ENCODE results near the gene ULBP3.

Gene ULBP3

GRCh38 chr6:150116200-150116800 is 47.4 kb upstream of the ULBP3 start:
- TF ChIP-seq MAX (IDR thresholded peaks at IDR 0.05) = no peak
- no peak for TF ChIP-seq RAD21 (IDR thresholded peaks at IDR 0.05; ENCODE audit: low read depth)
- no peak for TF ChIP-seq FOXM1 (IDR thresholded peaks at IDR 0.05; ENCODE audit: borderline replicate concordance, low read depth)
- TF ChIP-seq USF1 (IDR thresholded peaks at IDR 0.05) = no peak
- no peak for TF ChIP-seq CEBPB (IDR thresholded peaks at IDR 0.05)
- TF ChIP-seq REST (IDR thresholded peaks at IDR 0.05; ENCODE audit: low read depth) = no peak
- TF ChIP-seq TAF1 (IDR thresholded peaks at IDR 0.05; ENCODE audit: low read depth) = no peak
- no peak for TF ChIP-seq CREB1 (IDR thresholded peaks at IDR 0.05; ENCODE audit: low read depth)
- no peak for TF ChIP-seq ZBTB7A (IDR thresholded peaks at IDR 0.05; ENCODE audit: low read depth)
- TF ChIP-seq NFIC (IDR thresholded peaks at IDR 0.05) = no peak

- TF ChIP-seq ZBTB7A (IDR thresholded peaks at IDR 0.05; ENCODE audit: low read depth) (no peak), REST (IDR thresholded peaks at IDR 0.05; ENCODE audit: low read depth) (no peak), TAF1 (IDR thresholded peaks at IDR 0.05; ENCODE audit: low read depth) (no peak), NFIC (IDR thresholded peaks at IDR 0.05) (no peak), RAD21 (IDR thresholded peaks at IDR 0.05; ENCODE audit: low read depth) (no peak), CREB1 (IDR thresholded peaks at IDR 0.05; ENCODE audit: low read depth) (no peak), YY1 (IDR thresholded peaks at IDR 0.05; ENCODE audit: low read depth) (no peak), TCF12 (IDR thresholded peaks at IDR 0.05; ENCODE audit: low read depth) (no peak), USF1 (IDR thresholded peaks at IDR 0.05) (no peak), EGR1 (IDR thresholded peaks at IDR 0.05) (no peak), TEAD4 (IDR thresholded peaks at IDR 0.05) (no peak), FOXM1 (IDR thresholded peaks at IDR 0.05; ENCODE audit: borderline replicate concordance, low read depth) (no peak), MAX (IDR thresholded peaks at IDR 0.05) (no peak), EP300 (IDR thresholded peaks at IDR 0.05; ENCODE audit: borderline replicate concordance) (no peak), CEBPB (IDR thresholded peaks at IDR 0.05) (no peak)
Observed at GRCh38 chr6:150115769-150116168, 46.8 kb upstream of the ULBP3 start.

- TF ChIP-seq TCF12 (IDR thresholded peaks at IDR 0.05; ENCODE audit: low read depth) (no peak), CREB1 (IDR thresholded peaks at IDR 0.05; ENCODE audit: low read depth) (no peak), TAF1 (IDR thresholded peaks at IDR 0.05; ENCODE audit: low read depth) (no peak), ZBTB7A (IDR thresholded peaks at IDR 0.05; ENCODE audit: low read depth) (no peak), CEBPB (IDR thresholded peaks at IDR 0.05) (no peak), TEAD4 (IDR thresholded peaks at IDR 0.05) (no peak), USF1 (IDR thresholded peaks at IDR 0.05) (no peak), NFIC (IDR thresholded peaks at IDR 0.05) (no peak), EGR1 (IDR thresholded peaks at IDR 0.05) (no peak), YY1 (IDR thresholded peaks at IDR 0.05; ENCODE audit: low read depth) (no peak), FOXM1 (IDR thresholded peaks at IDR 0.05; ENCODE audit: borderline replicate concordance, low read depth) (no peak), RAD21 (IDR thresholded peaks at IDR 0.05; ENCODE audit: low read depth) (no peak), REST (IDR thresholded peaks at IDR 0.05; ENCODE audit: low read depth) (no peak)
Observed at GRCh38 chr6:150112233-150112632, 43.3 kb upstream of the ULBP3 start.

- TF ChIP-seq TCF12 (IDR thresholded peaks at IDR 0.05; ENCODE audit: low read depth) = no peak
Observed at GRCh38 chr6:150102750-150103270, 33.9 kb upstream of the ULBP3 start.

Data from Ishikawa (cell line).